HG03045 (cell line): ENCODE data around the gene PRRC2A.

Experiments used
- ATAC-seq: cut with Tn5 transposase; IDR thresholded peaks from one replicate; pipeline ENCODE4 v1.9.1; 2021; ENCODE audit warnings: mild to moderate bottlenecking, moderate library complexity; ENCODE audit not compliant: unreplicated experiment

Gene PRRC2A

GRCh38 chr6:31643818-31644454, 23.4 kb downstream of the PRRC2A start:
- ATAC-seq: no peak

DNA sequence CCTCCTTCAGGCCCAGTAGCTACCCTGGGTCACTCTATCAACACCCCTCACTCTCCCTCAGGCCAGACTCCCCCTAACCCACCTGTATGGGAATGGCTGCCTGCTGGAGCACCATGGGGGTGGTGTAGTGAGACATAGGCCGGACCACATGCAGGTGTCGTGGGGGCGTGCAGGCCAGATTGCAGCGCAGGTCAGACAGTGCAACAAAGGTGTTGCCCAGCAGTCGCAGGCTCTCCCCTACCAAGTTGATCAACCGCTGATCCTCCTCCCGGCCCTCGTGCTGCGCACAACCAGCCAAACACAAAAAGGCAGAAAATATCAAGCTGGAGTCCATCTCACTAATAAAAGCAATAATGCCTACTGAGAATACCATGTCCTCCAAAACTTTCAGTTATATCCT, 24.8 kb downstream of the PRRC2A start:
- ATAC-seq: no peak

DNA sequence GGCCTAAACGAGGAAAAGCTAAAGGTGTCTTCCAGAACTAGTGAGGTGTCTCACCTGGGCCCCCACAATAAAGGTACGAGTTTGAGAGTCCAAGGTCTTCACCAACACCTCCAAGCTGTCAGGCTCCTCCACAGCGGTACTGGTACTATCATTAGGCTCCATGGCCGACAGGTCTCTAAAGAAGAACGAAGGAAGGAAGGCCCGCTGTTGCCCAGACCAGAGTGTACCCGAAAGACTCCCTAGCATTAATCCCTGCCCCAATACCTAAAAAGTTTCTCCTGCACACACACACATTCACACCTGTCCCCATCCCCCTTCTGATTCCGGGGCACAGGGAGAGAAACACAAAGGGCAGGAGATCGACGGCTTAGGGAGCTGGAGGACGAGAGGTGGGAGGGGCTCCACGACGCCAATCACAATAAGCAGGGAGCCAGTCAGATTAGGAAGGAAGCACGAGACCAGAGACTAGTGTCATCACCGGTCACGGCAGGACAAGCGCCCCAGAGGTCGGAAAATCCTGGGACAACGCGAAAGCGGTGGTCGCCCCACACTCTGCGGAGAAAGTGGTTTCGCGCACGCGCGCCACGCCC, 31.2 kb downstream of the PRRC2A start:
- peak; percentile 30 for ATAC-seq

GRCh38 chr6:31652925-31653724, 32.6 kb downstream of the PRRC2A start:
- peak; percentile 50 for ATAC-seq

- ATAC-seq: no peak
Measured at GRCh38 chr6:31654574-31655348, 34.2 kb downstream of the PRRC2A start.

- no peak for ATAC-seq
Measured at GRCh38 chr6:31655349-31656237, 35.1 kb downstream of the PRRC2A start, which contains the start of gene APOM. Gene APOM, plus strand, starts transcription at chr6:31655894. Its CDS starts 73 bp downstream, at chr6:31655967.

- ATAC-seq: no peak
Measured at GRCh38 chr6:31657406-31658157, 37.1 kb downstream of the PRRC2A start.

DNA sequence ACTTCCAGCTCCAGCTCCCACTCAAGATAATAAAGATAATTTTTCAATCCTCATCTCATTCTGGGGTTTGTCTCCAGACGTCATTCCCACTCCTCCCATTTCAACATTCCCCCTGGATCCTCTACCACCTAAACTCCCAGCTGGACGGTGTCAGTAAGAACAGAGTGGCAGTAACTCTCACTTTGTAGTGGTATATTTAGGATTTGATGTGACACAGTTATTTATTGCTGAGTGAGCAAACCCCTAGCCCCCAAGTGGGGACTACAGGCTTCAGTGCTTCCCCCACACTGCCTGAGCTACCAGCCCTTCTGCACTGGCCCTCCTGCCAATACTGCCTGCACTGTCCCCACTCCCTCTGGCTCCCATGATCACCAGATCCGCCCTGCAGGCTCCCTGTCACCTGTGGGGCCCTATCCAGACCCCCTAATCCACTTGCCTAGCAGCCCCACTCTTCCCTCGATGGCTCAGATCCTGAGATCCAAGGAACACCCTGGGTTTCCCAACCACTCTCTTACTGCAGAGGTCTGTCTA, 37.7 kb downstream of the PRRC2A start:
- ATAC-seq: no peak

DNA sequence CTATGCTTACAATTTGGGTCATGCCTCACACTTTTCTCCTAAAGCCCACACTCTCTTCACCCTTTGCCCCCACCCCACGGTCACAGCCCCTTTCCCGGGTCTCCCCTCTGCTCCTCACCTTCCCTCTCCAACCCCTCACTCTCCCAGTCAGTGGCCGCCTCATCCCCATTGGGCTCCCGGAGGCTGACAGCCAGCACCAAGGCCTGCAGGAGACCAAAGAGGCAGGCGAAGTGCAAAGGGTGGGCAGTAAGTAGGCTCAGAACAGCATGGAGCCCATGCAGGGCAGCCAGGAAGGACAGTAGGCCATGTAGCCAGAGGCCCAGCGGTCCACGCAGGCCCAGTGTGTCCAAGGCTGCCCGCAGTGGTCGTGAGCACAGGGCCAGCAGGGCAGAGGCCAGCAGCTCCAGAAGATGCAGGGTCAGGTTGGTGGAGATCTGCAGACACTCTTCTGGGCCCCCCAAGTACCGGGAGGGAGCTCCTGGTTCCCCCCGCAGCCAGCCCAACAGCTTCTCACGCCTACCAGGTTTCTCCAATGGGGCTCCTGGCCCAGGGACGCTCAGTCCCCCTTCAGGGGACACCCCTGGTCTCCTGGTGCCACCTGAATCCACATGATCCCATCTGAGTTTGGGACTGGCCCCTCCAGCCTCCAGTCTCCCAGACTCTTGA, 38.6 kb downstream of the PRRC2A start:
- no peak for ATAC-seq

DNA sequence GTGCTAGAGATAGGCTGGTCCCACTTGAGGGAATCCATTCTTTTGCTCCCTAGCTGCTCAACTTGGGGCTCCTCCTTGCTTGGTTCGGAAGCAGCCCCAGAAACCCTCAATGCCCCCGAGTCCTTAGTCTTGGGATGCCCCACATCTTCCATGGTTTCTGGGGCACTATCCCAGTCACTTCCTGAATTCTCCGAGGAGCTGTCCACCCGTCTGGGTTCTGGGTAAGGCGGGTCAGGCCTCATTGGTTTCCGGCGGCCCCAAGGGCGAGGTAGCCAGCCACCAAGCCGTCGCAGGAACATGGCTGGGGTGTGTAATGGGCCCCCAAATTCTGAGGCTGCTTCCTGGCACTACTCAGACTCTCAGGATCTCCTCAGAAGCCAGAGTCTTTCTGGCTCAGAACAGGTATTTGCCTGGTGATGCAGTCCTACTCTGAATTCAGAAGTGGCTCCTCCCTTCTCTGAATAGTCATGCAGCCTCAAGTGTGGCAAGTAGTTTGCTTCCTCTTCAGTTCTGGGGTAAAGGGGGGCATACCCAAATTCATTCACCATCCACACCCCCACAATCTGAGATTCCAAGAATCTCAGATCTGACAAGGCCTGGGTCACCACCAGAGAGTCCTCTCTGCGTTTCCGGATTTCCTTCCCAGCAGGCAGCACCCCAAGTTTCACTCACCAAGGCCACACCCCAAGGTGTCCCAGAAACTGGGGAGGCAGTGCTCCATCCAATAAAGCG, 39.3 kb downstream of the PRRC2A start:
- ATAC-seq: no peak

- peak; percentile 41 for ATAC-seq
Measured at GRCh38 chr6:31660381-31661261, 40.1 kb downstream of the PRRC2A start, which contains the start of gene C6orf47. Gene C6orf47, minus strand, starts transcription at chr6:31660778. Its CDS starts 831 bp downstream, at chr6:31659947.

- ATAC-seq: no peak
Measured at GRCh38 chr6:31661262-31662123, 41.0 kb downstream of the PRRC2A start.

GRCh38 chr6:31662124-31662723, 41.7 kb downstream of the PRRC2A start:
- no peak for ATAC-seq

DNA sequence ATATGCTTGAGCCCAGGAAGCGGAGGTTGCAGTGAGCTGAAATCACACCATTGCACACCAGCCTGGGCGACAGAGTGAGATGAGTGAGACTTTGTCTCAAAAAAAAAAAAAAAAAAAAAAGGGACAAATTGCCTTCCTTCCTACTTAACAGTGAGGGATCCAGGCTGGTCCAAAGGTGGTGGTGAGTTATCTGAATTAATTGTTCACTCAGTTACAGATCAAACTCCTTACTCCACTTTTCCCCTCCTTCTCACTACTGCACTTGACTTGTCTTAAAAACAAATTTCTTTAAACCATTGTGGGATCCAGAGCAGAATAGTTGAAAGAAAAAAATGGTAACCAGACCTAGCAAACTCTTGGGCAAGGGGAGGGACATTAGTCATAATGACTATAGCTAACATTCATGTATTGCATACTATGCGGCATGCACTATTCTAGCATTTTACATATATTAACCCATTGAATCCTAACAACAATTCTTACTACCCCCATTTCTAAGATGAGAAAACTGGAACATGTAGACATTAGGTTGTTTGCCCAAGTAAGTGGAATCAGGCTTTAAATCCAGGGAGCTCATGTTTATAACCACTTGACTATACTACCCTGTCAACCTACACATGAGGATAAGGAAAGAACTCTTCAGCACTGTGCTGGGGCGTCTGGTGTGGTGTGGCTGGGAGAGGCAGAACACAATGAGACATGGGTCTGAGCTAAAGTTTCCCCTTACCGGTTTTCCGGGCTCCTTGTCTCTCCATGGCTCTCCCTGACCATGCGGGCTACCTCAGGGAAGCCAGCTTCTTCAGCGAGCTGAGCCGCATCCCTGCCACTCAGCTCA, 42.8 kb downstream of the PRRC2A start:
- no peak for ATAC-seq
